IMR-90 (cell line): Measurements from ENCODE around the gene GPR84. TPM values are rescaled to one million over a fixed set of nuclear protein-coding genes. Genes with fewer than 3 reads are reported as not detected.

Experiments
- ATAC-seq: fragments of 200-7000 bp; cut with Tn5 transposase; 2 replicates; pipeline ENCODE4 v1.9.1; 2020; ENCODE audit warnings: low read depth, mild to moderate bottlenecking, moderate library complexity
- BruUV-seq: library from RNA; stranded (reverse); fragments of 400-500 nt; replicated peaks from 2 replicates; lab custom pipeline; 2021; lab: Mats Ljungman, UMichigan
- CTCF ChIA-PET: fragments of 300-600 bp; formaldehyde crosslinking; extraction: SDS; loops from one replicate; lab custom pipeline; 2021; ENCODE audit warnings: antibody characterized with exemption; lab: Yijun Ruan, JAX
- POLR2A ChIA-PET: fragments of 300-600 bp; sonication (Branson Sonifier 250); formaldehyde crosslinking; loops from one replicate; lab custom pipeline; 2022; ENCODE audit warnings: antibody characterized with exemption; ENCODE audit not compliant: unreplicated experiment; lab: Charles Lee
- DNase-seq: peaks from one replicate; pipeline ENCODE4 v3.0.0; 2013
- H2AFZ ChIP-seq: replicated peaks from 2 replicates; pipeline ENCODE3; 2013; ENCODE audit warnings: low read length, mild to moderate bottlenecking; ENCODE audit not compliant: poor library complexity
- H2AK5ac ChIP-seq: 2 replicates; pipeline ENCODE4 v1.6.1; 2013; ENCODE audit warnings: low read depth, low read length, inconsistent platforms
- H2AK9ac ChIP-seq: replicated peaks from 2 replicates; pipeline ENCODE3; 2013; ENCODE audit warnings: mild to moderate bottlenecking, low read depth, low read length, moderate library complexity; ENCODE audit not compliant: poor library complexity
- H2BK120ac ChIP-seq: 2 replicates; pipeline ENCODE4 v1.6.1; 2013; ENCODE audit warnings: low read depth, low read length, inconsistent platforms
- H2BK15ac ChIP-seq: 3 replicates; pipeline ENCODE4 v1.6.1; 2013; ENCODE audit warnings: low read depth, low read length, inconsistent platforms
- H2BK20ac ChIP-seq: 2 replicates; pipeline ENCODE4 v1.6.1; 2013; ENCODE audit warnings: low read depth, mild to moderate bottlenecking, inconsistent platforms, low read length, moderate library complexity
- H2BK5ac ChIP-seq: 2 replicates; pipeline ENCODE4 v1.6.1; 2013; ENCODE audit warnings: mild to moderate bottlenecking, low read depth, low read length, inconsistent platforms; ENCODE audit not compliant: poor library complexity, severe bottlenecking
- H3K14ac ChIP-seq: replicated peaks from 2 replicates; pipeline ENCODE4 v1.6.1; 2013; ENCODE audit warnings: low read depth, low read length, inconsistent platforms
- H3K18ac ChIP-seq: 2 replicates; pipeline ENCODE4 v1.6.1; 2013; ENCODE audit warnings: low read depth, low read length, control low read depth
- H3K23ac ChIP-seq: 2 replicates; pipeline ENCODE4 v1.6.1; 2013; ENCODE audit warnings: low read depth, low read length, inconsistent platforms
- H3K27ac ChIP-seq: 2 replicates; pipeline ENCODE4 v1.5.1; 2013; ENCODE audit warnings: mild to moderate bottlenecking, control low read depth, low read length; ENCODE audit not compliant: insufficient read depth
- H3K27me3 ChIP-seq: 2 replicates; pipeline ENCODE4 v1.6.1; 2013; ENCODE audit warnings: low read length; ENCODE audit not compliant: control insufficient read depth, insufficient read depth
- H3K36me3 ChIP-seq: 2 replicates; pipeline ENCODE4 v1.6.1; 2013; ENCODE audit warnings: low read length, mixed read lengths; ENCODE audit not compliant: control insufficient read depth, insufficient read depth
- H3K4ac ChIP-seq: 2 replicates; pipeline ENCODE4 v1.6.1; 2013; ENCODE audit warnings: low read depth, low read length, inconsistent platforms
- H3K4me1 ChIP-seq: 2 replicates; pipeline ENCODE4 v1.6.1; 2013; ENCODE audit warnings: low read length, mixed read lengths; ENCODE audit not compliant: control insufficient read depth, insufficient read depth
- H3K4me2 ChIP-seq: 2 replicates; pipeline ENCODE4 v1.6.1; 2013; ENCODE audit warnings: low read depth, mild to moderate bottlenecking, control low read depth, low read length, moderate library complexity
- H3K4me3 ChIP-seq: 2 replicates; pipeline ENCODE4 v1.5.1; 2013; ENCODE audit warnings: low read depth, mild to moderate bottlenecking, control low read depth, low read length, moderate library complexity; ENCODE audit not compliant: insufficient read depth
- H3K56ac ChIP-seq: 2 replicates; pipeline ENCODE4 v1.6.1; 2013; ENCODE audit warnings: low read length, inconsistent platforms; ENCODE audit not compliant: insufficient read depth; ENCODE audit errors: extremely low read depth
- H3K79me1 ChIP-seq, 2 experiments: 2 replicates each; pipeline ENCODE4 v1.6.1; 2013; ENCODE audit warnings: low read length in 2 of 2, inconsistent platforms in 1 of 2, low read depth in 1 of 2
- H3K9ac ChIP-seq: 2 replicates; pipeline ENCODE4 v1.6.1; 2013; ENCODE audit warnings: low read depth, low read length, control low read depth
- H3K9me1 ChIP-seq: 2 replicates; pipeline ENCODE4 v1.6.1; 2013; ENCODE audit warnings: low read length, inconsistent platforms; ENCODE audit not compliant: insufficient read depth
- H3K9me3 ChIP-seq: 2 replicates; pipeline ENCODE4 v1.6.1; 2013; ENCODE audit warnings: low read length; ENCODE audit not compliant: control insufficient read depth, insufficient read depth
- H4K20me1 ChIP-seq: 2 replicates; pipeline ENCODE4 v1.6.1; 2013; ENCODE audit warnings: low read length, inconsistent platforms; ENCODE audit not compliant: insufficient read depth
- H4K5ac ChIP-seq: 2 replicates; pipeline ENCODE4 v1.6.1; 2013; ENCODE audit warnings: mild to moderate bottlenecking, low read depth, low read length, control low read depth
- H4K8ac ChIP-seq, 2 experiments: 2 replicates each; pipeline ENCODE4 v1.6.1; 2013; ENCODE audit warnings: low read depth in 2 of 2, low read length in 2 of 2, control low read depth in 1 of 2, inconsistent platforms in 1 of 2
- H4K91ac ChIP-seq: 2 replicates; pipeline ENCODE4 v1.6.1; 2013; ENCODE audit warnings: low read depth, low read length, inconsistent platforms; ENCODE audit not compliant: insufficient read depth
- BHLHE40 ChIP-seq: fragments of 150-350 bp; IDR thresholded peaks from 2 replicates; pipeline ENCODE4 v1.6.1; 2016; ENCODE audit warnings: mild to moderate bottlenecking, low read depth, low read length
- FOS ChIP-seq: fragments of 150-350 bp; IDR thresholded peaks from 2 replicates; pipeline ENCODE4 v1.6.1; 2016; ENCODE audit warnings: low read depth, low read length
- MAZ ChIP-seq: IDR thresholded peaks from 2 replicates; pipeline ENCODE4 v1.6.1; 2012; ENCODE audit warnings: low read depth, mild to moderate bottlenecking, low read length, improper control_type of control experiment, moderate library complexity, borderline replicate concordance
- MXI1 ChIP-seq: IDR thresholded peaks from 2 replicates; pipeline ENCODE4 v1.6.1; 2012; ENCODE audit warnings: low read depth, mild to moderate bottlenecking, low read length, moderate library complexity, borderline replicate concordance
- POLR2A ChIP-seq: IDR thresholded peaks from 2 replicates; pipeline ENCODE4 v1.6.1; 2012; ENCODE audit warnings: mild to moderate bottlenecking, low read depth, low read length
- RCOR1 ChIP-seq: IDR thresholded peaks from 2 replicates; pipeline ENCODE4 v1.6.1; 2012; ENCODE audit warnings: mild to moderate bottlenecking, low read length, improper control_type of control experiment; ENCODE audit not compliant: insufficient replicate concordance
- RFX5 ChIP-seq: IDR thresholded peaks from 2 replicates; pipeline ENCODE4 v1.8.0; 2012; ENCODE audit warnings: low read depth, mild to moderate bottlenecking, low read length, moderate library complexity
- SMC3 ChIP-seq: fragments of 150-350 bp; IDR thresholded peaks from 2 replicates; pipeline ENCODE4 v1.6.1; 2016; ENCODE audit warnings: low read depth, mild to moderate bottlenecking, antibody characterized with exemption, low read length, moderate library complexity
- WGBS, 2 experiments: methylation state at CpG; one replicate each; pipeline versions ENCODE4 v1.1.5 to v1.1.7; 2013; ENCODE audit warnings: missing lambda C conversion rate in 2 of 2; ENCODE audit not compliant: insufficient read length in 1 of 2; ENCODE audit errors: extremely low coverage in 2 of 2; 5-methylcytosine and 5-hydroxymethylcytosine counted together
- dilution Hi-C: fragments of 300-500 bp; cut with HindIII; formaldehyde crosslinking; loops from one replicate; pipeline ENCODE4 v1.14.3; 2018; ENCODE audit warnings: low sequenced_read_pairs; ENCODE audit not compliant: unreplicated experiment
- in situ Hi-C: fragments of 300-500 bp; cut with MboI; formaldehyde crosslinking; loops from 3 replicates; pipeline ENCODE4 v1.14.3; 2019; ENCODE audit warnings: low sequenced_read_pairs, inconsistent platforms, mixed read lengths
- intact Hi-C: fragments of 100-400 bp; cut with micrococcal nuclease; formaldehyde crosslinking; loops from 2 replicates; pipeline ENCODE4 v1.10.0; 2022
- polyA plus RNA-seq, 3 experiments: library from polyadenylated mRNA; depleted of rRNA; stranded (reverse); fragments of >200 nt; gene quantifications; 2 replicates each; pipeline ENCODE4 v1.2.3, GENCODE V29; 2012; ENCODE audit warnings: low replicate concordance in 1 of 3
- total RNA-seq: library from RNA; depleted of rRNA; stranded (reverse); fragments of >200 nt; gene quantifications from 2 replicates; pipeline ENCODE4 v1.2.3, GENCODE V29; 2012

GPR84 gene
- total and polyA plus RNA-seq, 2 of the 4 experiments (the other 2 are of a cell fraction) = not detected

DNA sequence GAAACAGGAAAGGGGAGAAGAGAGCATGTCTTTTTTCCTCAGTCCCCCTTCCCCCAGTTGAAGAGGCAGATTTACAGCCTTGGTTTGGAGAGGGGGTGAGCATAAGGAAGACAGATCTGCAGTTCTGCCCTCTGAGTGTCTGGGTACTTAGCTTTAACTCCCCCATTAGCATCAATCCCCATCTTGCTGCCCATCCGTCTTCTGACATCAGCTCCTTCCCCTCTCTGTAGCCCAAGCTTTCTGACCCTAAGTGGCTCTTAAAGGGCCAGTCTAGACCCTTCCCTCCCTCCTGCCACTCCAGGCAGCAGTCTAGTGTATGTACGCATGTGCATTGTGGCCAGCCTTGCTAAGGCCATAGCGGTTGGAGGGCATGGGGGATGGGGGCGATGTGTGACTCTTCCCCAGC is 7.3 kb downstream of the GPR84 start (continued):
- TF ChIP-seq FOS (no peak), SMC3 (no peak), MAZ (no peak), MXI1 (no peak), BHLHE40 (no peak)

DNA sequence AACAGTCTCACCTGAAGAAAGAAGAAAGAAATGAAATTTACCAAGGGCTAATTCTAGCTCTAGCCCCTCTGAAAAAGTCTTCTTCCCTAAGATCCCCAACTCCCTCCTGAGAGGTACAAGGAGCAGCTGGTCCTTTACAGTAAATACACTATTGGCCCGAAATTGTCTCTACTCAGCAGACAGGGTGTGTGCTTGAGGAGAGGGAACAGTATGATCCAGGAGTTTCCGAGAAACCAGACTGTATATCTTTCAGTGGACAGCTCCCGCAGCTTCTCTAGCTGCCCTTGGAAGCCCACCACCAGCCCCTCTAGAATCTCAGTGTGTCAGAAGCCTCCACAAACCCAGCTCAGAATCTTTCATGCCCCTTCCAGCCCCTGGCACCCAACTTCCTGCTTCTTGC is 8.1 kb downstream of the GPR84 start:
- H3K4me2 ChIP-seq = no peak overlapping the region
- POLR2A ChIA-PET = interaction anchor here (0.6 kb wide), 1 partner anchor 55 kb away, joined by 6 read pairs; no protein-coding TSS in a partner anchor
- TF ChIP-seq RCOR1 (no peak), RFX5 (no peak), MAZ (no peak), POLR2A (no peak)
- BruUV-seq = no TSS peak
- dilution Hi-C loops = no loop called here
- DNase-seq = no peak
- no peak overlapping the region for H4K5ac ChIP-seq
- H3K9me3 ChIP-seq = no peaks in the 10 kb centered on the region
- H3K18ac ChIP-seq = no peak overlapping the region
- H3K23ac ChIP-seq = no peak overlapping the region
- H3K9ac ChIP-seq = no peak overlapping the region
- H2BK120ac ChIP-seq = no peak overlapping the region
- intact Hi-C loops = no loop called here
- no peak overlapping the region for H2BK20ac ChIP-seq
- H2AFZ ChIP-seq = no peak overlapping the region
- no peak overlapping the region; a peak in 1 of 4 replicates for H4K8ac ChIP-seq
- H4K20me1 ChIP-seq = no peaks in the 10 kb centered on the region
- H3K36me3 ChIP-seq = peaks cover 3% of the 10 kb centered on the region
- H2BK5ac ChIP-seq = no peak overlapping the region
- no peaks in the 10 kb centered on the region for H3K27me3 ChIP-seq
- H3K4me3 ChIP-seq = no peak overlapping the region
- CTCF ChIA-PET = interaction anchor here (1.5 kb wide), 1 partner anchor 15 kb away, joined by 3 read pairs; no protein-coding TSS in a partner anchor
- H2AK5ac ChIP-seq = no peak overlapping the region
- H3K9me1 ChIP-seq = peaks cover 23% of the 10 kb centered on the region; the same call in 1 of the 2 replicates
- no peak overlapping the region for H2BK15ac ChIP-seq
- no peak overlapping the region for H3K14ac ChIP-seq
- no peak overlapping the region for H3K27ac ChIP-seq
- no CpG with 5 or more reads among the region's 3 CpGs for WGBS, 2 experiments
- ATAC-seq = no peak
- H3K4me1 ChIP-seq = peaks cover 37% of the 10 kb centered on the region
- H3K56ac ChIP-seq = no peak overlapping the region
- H4K91ac ChIP-seq = no peak overlapping the region
- H3K79me1 ChIP-seq = peaks cover 0 to 24% of the 10 kb centered on the region in 2 experiments; a peak in 2 of 4 replicates
- in situ Hi-C loops = no loop called here
- H3K4ac ChIP-seq = no peak overlapping the region
- H2AK9ac ChIP-seq = peak overlapping the region; percentile 11
